ENCODE results near the gene AOAH.

DNA sequence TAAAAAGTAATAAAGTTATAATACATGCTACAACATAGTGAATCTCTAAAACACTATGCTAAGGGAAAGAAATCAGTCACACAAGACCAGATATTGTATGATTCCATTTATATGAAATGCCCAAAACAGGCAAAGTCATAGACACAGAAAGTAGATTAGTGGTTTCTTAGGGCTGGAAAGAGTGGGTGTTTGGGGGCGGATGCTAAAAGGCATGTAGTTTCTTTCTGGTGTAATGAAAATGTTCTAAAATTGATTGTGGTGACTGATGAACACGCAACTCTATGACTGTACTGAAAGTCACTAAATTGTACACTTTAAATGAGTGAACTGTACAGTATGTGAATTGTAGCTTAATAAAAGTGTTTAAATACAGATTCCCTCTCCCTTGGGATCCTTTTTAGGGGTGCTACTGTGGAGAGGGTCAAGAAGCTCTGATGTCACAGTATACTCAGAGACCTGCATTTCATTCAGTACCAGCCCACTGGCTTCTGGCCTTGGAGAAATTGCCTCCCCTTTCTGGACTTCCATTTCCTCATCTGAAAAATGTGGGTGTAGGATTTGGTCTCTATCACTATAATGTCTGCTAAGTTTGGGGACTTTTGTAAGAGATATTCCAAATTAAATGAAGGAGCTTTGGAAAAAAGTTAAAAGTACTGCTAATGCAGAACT, 46.4 kb downstream of the AOAH start:
- TF ChIP-seq, protein P1, sequence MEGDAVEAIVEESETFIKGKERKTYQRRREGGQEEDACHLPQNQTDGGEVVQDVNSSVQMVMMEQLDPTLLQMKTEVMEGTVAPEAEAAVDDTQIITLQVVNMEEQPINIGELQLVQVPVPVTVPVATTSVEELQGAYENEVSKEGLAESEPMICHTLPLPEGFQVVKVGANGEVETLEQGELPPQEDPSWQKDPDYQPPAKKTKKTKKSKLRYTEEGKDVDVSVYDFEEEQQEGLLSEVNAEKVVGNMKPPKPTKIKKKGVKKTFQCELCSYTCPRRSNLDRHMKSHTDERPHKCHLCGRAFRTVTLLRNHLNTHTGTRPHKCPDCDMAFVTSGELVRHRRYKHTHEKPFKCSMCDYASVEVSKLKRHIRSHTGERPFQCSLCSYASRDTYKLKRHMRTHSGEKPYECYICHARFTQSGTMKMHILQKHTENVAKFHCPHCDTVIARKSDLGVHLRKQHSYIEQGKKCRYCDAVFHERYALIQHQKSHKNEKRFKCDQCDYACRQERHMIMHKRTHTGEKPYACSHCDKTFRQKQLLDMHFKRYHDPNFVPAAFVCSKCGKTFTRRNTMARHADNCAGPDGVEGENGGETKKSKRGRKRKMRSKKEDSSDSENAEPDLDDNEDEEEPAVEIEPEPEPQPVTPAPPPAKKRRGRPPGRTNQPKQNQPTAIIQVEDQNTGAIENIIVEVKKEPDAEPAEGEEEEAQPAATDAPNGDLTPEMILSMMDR (conservative IDR thresholded peaks at IDR 0.05; ENCODE audit: low read length), result no peak
- no peak for TF ChIP-seq EZH2phosphoT487 (IDR thresholded peaks at IDR 0.05; ENCODE audit: borderline replicate concordance)

Measured in Loucy (cell line).